Non-pigmented ciliary epithelial cell (primary cell): ENCODE measurements around the gene OLFML2A.

Source experiments
- DNase-seq: peaks from one replicate; pipeline ENCODE4 v3.0.0-alpha.2; 2010; ENCODE audit warnings: low read depth

OLFML2A gene

GRCh38 chr9:124797343-124798103 is 20.6 kb downstream of the OLFML2A start:
- DNase-seq = no peak

- DNase-seq = no peak
Observed at GRCh38 chr9:124799274-124800006, 22.5 kb downstream of the OLFML2A start.

GRCh38 chr9:124800306-124801259 is 23.6 kb downstream of the OLFML2A start:
- DNase-seq = no peak

- DNase-seq = no peak
Observed at GRCh38 chr9:124801356-124801755, 24.4 kb downstream of the OLFML2A start.

- no peak for DNase-seq
Observed at GRCh38 chr9:124802426-124802825, 25.5 kb downstream of the OLFML2A start.

- no peak for DNase-seq
Observed at GRCh38 chr9:124803911-124804310, 27.0 kb downstream of the OLFML2A start.

- DNase-seq = no peak
Observed at GRCh38 chr9:124805186-124805585, 28.3 kb downstream of the OLFML2A start.

- no peak for DNase-seq
Observed at GRCh38 chr9:124808246-124808956, 31.5 kb downstream of the OLFML2A start.

- DNase-seq = no peak
Observed at GRCh38 chr9:124809211-124809610, 32.3 kb downstream of the OLFML2A start.

- DNase-seq = no peak
Observed at GRCh38 chr9:124809741-124810500, 33.0 kb downstream of the OLFML2A start.

GRCh38 chr9:124810663-124811355 is 33.9 kb downstream of the OLFML2A start:
- DNase-seq = peak; percentile 82

GRCh38 chr9:124812441-124812876 is 35.5 kb downstream of the OLFML2A start:
- DNase-seq = peak; percentile 99

- DNase-seq = no peak
Observed at GRCh38 chr9:124813041-124813440, 36.1 kb downstream of the OLFML2A start.

- DNase-seq = no peak
Observed at GRCh38 chr9:124813501-124814163, 36.7 kb downstream of the OLFML2A start.

GRCh38 chr9:124814164-124814535 is 37.2 kb downstream of the OLFML2A start:
- DNase-seq = no peak

- DNase-seq = no peak
Observed at GRCh38 chr9:124815601-124816000, 38.7 kb downstream of the OLFML2A start.

GRCh38 chr9:124818431-124819281 is 41.7 kb downstream of the OLFML2A start:
- DNase-seq = peak; percentile 48

- no peak for DNase-seq
Observed at GRCh38 chr9:124820698-124821623, 44.0 kb downstream of the OLFML2A start.
